HepG2 (cell line): ENCODE data around the gene MYL2.

ENCODE experiments used
- TBP ChIP-seq: sonication (generic); formaldehyde crosslinking; IDR thresholded peaks from 2 replicates; pipeline ENCODE4 v1.5.0; 2020; ENCODE audit warnings: missing genetic modification reagents
- ZBTB21 ChIP-seq: sonication (generic); formaldehyde crosslinking; IDR thresholded peaks from 2 replicates; pipeline ENCODE4 v1.4.0; 2020; ENCODE audit warnings: missing genetic modification reagents
- TF ChIP-seq, protein P1 (sequence below): sonication (generic); formaldehyde crosslinking; IDR thresholded peaks from 2 replicates; pipeline ENCODE4 v1.5.0; 2020; ENCODE audit warnings: mild to moderate bottlenecking, missing genetic modification reagents, moderate library complexity

DNA sequence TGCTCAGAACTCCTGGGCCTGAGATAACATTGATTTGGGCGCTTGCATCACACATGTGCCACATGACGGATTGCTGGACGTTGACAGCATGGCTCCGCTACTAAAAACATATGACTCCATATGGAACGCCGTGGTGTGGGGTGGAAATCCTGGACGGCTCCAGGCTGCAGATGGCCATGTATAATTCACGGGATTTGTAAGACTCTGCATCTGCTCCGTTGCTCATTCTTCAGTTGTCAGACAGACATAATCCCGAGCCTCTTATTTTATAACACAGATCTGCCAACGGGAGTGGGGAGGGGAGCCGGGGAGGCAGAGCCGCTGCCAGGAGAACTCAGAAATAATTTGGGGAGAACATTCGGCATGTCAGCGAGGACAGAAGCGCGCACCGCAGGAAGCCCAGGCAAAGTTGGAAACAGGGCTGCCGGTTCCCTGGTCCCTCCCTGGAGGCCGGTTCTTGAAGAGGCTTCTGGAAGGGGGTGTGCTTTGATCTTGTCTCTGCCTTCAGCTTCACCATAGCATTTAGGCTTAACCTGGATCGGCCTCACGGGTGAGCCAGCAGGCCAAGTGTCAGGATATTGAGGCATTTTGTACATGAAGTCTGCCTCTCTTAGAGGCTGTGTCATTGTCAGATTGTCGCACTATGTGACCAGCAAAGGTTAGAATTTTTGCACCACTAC is 45.8 kb upstream of the MYL2 start:
- TF ChIP-seq ZBTB21 (CRISPR knock-in tag) (no peak), TBP (no peak)
- TF ChIP-seq, protein P1, sequence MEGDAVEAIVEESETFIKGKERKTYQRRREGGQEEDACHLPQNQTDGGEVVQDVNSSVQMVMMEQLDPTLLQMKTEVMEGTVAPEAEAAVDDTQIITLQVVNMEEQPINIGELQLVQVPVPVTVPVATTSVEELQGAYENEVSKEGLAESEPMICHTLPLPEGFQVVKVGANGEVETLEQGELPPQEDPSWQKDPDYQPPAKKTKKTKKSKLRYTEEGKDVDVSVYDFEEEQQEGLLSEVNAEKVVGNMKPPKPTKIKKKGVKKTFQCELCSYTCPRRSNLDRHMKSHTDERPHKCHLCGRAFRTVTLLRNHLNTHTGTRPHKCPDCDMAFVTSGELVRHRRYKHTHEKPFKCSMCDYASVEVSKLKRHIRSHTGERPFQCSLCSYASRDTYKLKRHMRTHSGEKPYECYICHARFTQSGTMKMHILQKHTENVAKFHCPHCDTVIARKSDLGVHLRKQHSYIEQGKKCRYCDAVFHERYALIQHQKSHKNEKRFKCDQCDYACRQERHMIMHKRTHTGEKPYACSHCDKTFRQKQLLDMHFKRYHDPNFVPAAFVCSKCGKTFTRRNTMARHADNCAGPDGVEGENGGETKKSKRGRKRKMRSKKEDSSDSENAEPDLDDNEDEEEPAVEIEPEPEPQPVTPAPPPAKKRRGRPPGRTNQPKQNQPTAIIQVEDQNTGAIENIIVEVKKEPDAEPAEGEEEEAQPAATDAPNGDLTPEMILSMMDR (CRISPR knock-in tag) = no peak
